H1 (cell line): ENCODE results near the gene PIAS1. TPM values are rescaled to one million over a fixed set of nuclear protein-coding genes. Genes with fewer than 3 reads are reported as not detected.

Experiments used
- CTCF ChIA-PET: fragments of 300-600 bp; sonication (Branson Sonifier 250); formaldehyde crosslinking; loops from one replicate; lab custom pipeline; 2021; ENCODE audit not compliant: partially characterized antibody; lab: Charles Lee
- POLR2A ChIA-PET: fragments of 300-600 bp; sonication (Branson Sonifier 250); formaldehyde crosslinking; loops from one replicate; lab custom pipeline; 2021; ENCODE audit warnings: inconsistent platforms; ENCODE audit not compliant: partially characterized antibody; lab: Charles Lee
- DNase-seq, 2 experiments: peaks; one replicate each; pipeline versions ENCODE4 v3.0.0 to v3.0.0-alpha.2; 2010 to 2022; ENCODE audit warnings: low spot score in 2 of 2, low read depth in 1 of 2, mixed read lengths in 1 of 2
- FAIRE-seq: peaks from 2 replicates; lab custom pipeline; 2011; peaks lifted over from hg19 to GRCh38; lab: Jason Lieb, UNC
- H2AFZ ChIP-seq: 2 replicates; pipeline ENCODE4 v1.8.1; 2012; ENCODE audit warnings: low read length, inconsistent platforms
- H2AK5ac ChIP-seq: 2 replicates; pipeline ENCODE4 v1.6.1; 2013; ENCODE audit warnings: low read depth, low read length
- H2BK120ac ChIP-seq: replicated peaks from 2 replicates; pipeline ENCODE3; 2013; ENCODE audit warnings: low read depth, low read length, inconsistent platforms
- H2BK12ac ChIP-seq: 2 replicates; pipeline ENCODE4 v1.6.1; 2013; ENCODE audit warnings: low read depth, low read length
- H2BK15ac ChIP-seq: 2 replicates; pipeline ENCODE4 v1.6.1; 2013; ENCODE audit warnings: low read length
- H2BK20ac ChIP-seq: 2 replicates; pipeline ENCODE4 v1.6.1; 2013; ENCODE audit warnings: low read length
- H2BK5ac ChIP-seq: 2 replicates; pipeline ENCODE4 v1.6.1; 2013; ENCODE audit warnings: low read depth, low read length
- H3K14ac ChIP-seq: 2 replicates; pipeline ENCODE4 v1.6.1; 2013; ENCODE audit warnings: inconsistent platforms; ENCODE audit not compliant: insufficient read length
- H3K18ac ChIP-seq: 2 replicates; pipeline ENCODE4 v1.6.1; 2013; ENCODE audit warnings: low read length; ENCODE audit errors: extremely low read depth
- H3K23ac ChIP-seq: 2 replicates; pipeline ENCODE4 v1.6.1; 2013; ENCODE audit warnings: inconsistent platforms; ENCODE audit not compliant: insufficient read length
- H3K23me2 ChIP-seq: 2 replicates; pipeline ENCODE4 v1.6.1; 2013; ENCODE audit warnings: low read depth, low read length
- H3K27ac ChIP-seq: 2 replicates; pipeline ENCODE4 v1.6.1; 2011; ENCODE audit warnings: low read depth, low read length, inconsistent platforms
- H3K27me3 ChIP-seq, 4 experiments: replicated peaks in 1 of 4; 1 replicate in 1 of 4; 2 replicates in 3 of 4; pipeline versions ENCODE4 v1.6.1 to v1.8.1; 2011 to 2013; ENCODE audit warnings: low read length in 3 of 4, mild to moderate bottlenecking in 3 of 4, inconsistent platforms in 2 of 4, mixed read lengths in 2 of 4, moderate library complexity in 1 of 4; ENCODE audit not compliant: control insufficient read depth in 3 of 4, insufficient read depth in 3 of 4; ENCODE audit errors: extremely low read depth in 1 of 4
- H3K36me3 ChIP-seq, 4 experiments: 2 replicates each; pipeline versions ENCODE4 v1.6.1 to v1.8.1; 2011 to 2013; ENCODE audit warnings: mild to moderate bottlenecking in 4 of 4, low read length in 3 of 4, moderate library complexity in 2 of 4, control low read depth in 1 of 4, inconsistent platforms in 1 of 4; ENCODE audit not compliant: insufficient read depth in 4 of 4, control insufficient read depth in 2 of 4
- H3K4ac ChIP-seq: replicated peaks from 2 replicates; pipeline ENCODE3; 2013; ENCODE audit warnings: low read length, low read depth, mixed read lengths, inconsistent platforms; ENCODE audit not compliant: insufficient read length
- H3K4me1 ChIP-seq, 4 experiments: replicated peaks in 1 of 4; 1 replicate in 1 of 4; 2 replicates in 3 of 4; pipeline versions ENCODE4 v1.6.1 to v1.8.1; 2011 to 2013; ENCODE audit warnings: low read length in 3 of 4, inconsistent platforms in 2 of 4, mixed read lengths in 1 of 4; ENCODE audit not compliant: insufficient read depth in 4 of 4, control insufficient read depth in 3 of 4
- H3K4me2 ChIP-seq, 2 experiments: 2 replicates each; pipeline versions ENCODE4 v1.6.1 to v1.8.1; 2011 to 2013; ENCODE audit warnings: low read depth in 2 of 2, low read length in 2 of 2, control low read depth in 1 of 2, inconsistent platforms in 1 of 2, mild to moderate bottlenecking in 1 of 2; ENCODE audit not compliant: insufficient read depth in 1 of 2
- H3K4me3 ChIP-seq, 4 experiments: fragments of 200-600, 300-600 bp in 1 of 4; sonication (generic), shearing (Covaris generic), sonication (Bioruptor Twin) in 1 of 4; 2 replicates each; pipeline versions ENCODE4 v1.5.1 to v1.8.1; 2011 to 2016; ENCODE audit warnings: low read length in 4 of 4, low read depth in 3 of 4, control low read depth in 2 of 4, inconsistent platforms in 2 of 4, mild to moderate bottlenecking in 2 of 4, mixed read lengths in 1 of 4, moderate library complexity in 1 of 4; ENCODE audit not compliant: insufficient read depth in 2 of 4; ENCODE audit errors: extremely low read depth in 1 of 4
- H3K56ac ChIP-seq: replicated peaks from 2 replicates; pipeline ENCODE3; 2013; ENCODE audit warnings: low read depth, mild to moderate bottlenecking, mixed read lengths, low read length, inconsistent platforms; ENCODE audit not compliant: insufficient read length
- H3K79me1 ChIP-seq: 2 replicates; pipeline ENCODE4 v1.6.1; 2013; ENCODE audit warnings: low read depth, low read length, control low read depth
- H3K79me2 ChIP-seq, 2 experiments: 2 replicates each; pipeline versions ENCODE4 v1.6.1 to v1.8.1; 2012 to 2013; ENCODE audit warnings: low read length in 2 of 2, mild to moderate bottlenecking in 2 of 2, inconsistent platforms in 1 of 2; ENCODE audit not compliant: insufficient read depth in 2 of 2, control insufficient read depth in 1 of 2
- H3K9ac ChIP-seq, 4 experiments: replicated peaks in 1 of 4; 1 replicate in 1 of 4; 2 replicates in 3 of 4; pipeline versions ENCODE4 v1.6.1 to v1.8.1; 2011 to 2013; ENCODE audit warnings: low read depth in 3 of 4, low read length in 3 of 4, control low read depth in 2 of 4, mild to moderate bottlenecking in 2 of 4, moderate library complexity in 2 of 4, inconsistent platforms in 1 of 4; ENCODE audit errors: extremely low read depth in 1 of 4
- H3K9me3 ChIP-seq, 2 experiments: 2 replicates each; pipeline versions ENCODE4 v1.6.1 to v1.8.1; 2012 to 2013; ENCODE audit warnings: mild to moderate bottlenecking in 2 of 2, moderate library complexity in 2 of 2, control low read depth in 1 of 2, inconsistent platforms in 1 of 2, low read depth in 1 of 2, low read length in 1 of 2, mixed read lengths in 1 of 2; ENCODE audit not compliant: insufficient read depth in 2 of 2
- H4K20me1 ChIP-seq, 2 experiments: replicated peaks in 1 of 2; 2 replicates each; pipeline versions ENCODE3 to v1.8.1; 2011 to 2013; ENCODE audit warnings: inconsistent platforms in 2 of 2, low read length in 2 of 2, mild to moderate bottlenecking in 1 of 2; ENCODE audit not compliant: insufficient read depth in 2 of 2, control insufficient read depth in 1 of 2
- H4K5ac ChIP-seq: 2 replicates; pipeline ENCODE4 v1.6.1; 2013; ENCODE audit warnings: low read length, low read depth, mixed read lengths, inconsistent platforms; ENCODE audit not compliant: insufficient read length
- H4K8ac ChIP-seq: 2 replicates; pipeline ENCODE4 v1.8.0; 2013; ENCODE audit warnings: mild to moderate bottlenecking, moderate library complexity, low read length, inconsistent platforms; ENCODE audit not compliant: insufficient read depth; ENCODE audit errors: extremely low read depth
- H4K91ac ChIP-seq: replicated peaks from 2 replicates; pipeline ENCODE3; 2013; ENCODE audit warnings: low read length, mixed read lengths, inconsistent platforms; ENCODE audit not compliant: insufficient read length
- BCL11A ChIP-seq, 2 experiments: IDR thresholded peaks; one replicate each; pipeline ENCODE4 v1.6.1; 2011; ENCODE audit warnings: low read depth in 2 of 2, low read length in 2 of 2, mild to moderate bottlenecking in 2 of 2
- EGR1 ChIP-seq: IDR thresholded peaks from 2 replicates; pipeline ENCODE4 v1.6.1; 2011; ENCODE audit warnings: low read depth, low read length, borderline replicate concordance
- JUN ChIP-seq: IDR thresholded peaks from 2 replicates; pipeline ENCODE4 v1.6.1; 2011; ENCODE audit warnings: low read depth, mild to moderate bottlenecking, improper control_type of control experiment, low read length
- POLR2A ChIP-seq, 2 experiments: IDR thresholded peaks; 1 replicate in 1 of 2; 2 replicates in 1 of 2; pipeline ENCODE4 v1.6.1; 2011; ENCODE audit warnings: low read depth in 2 of 2, low read length in 2 of 2, mild to moderate bottlenecking in 2 of 2; ENCODE audit errors: control extremely low read depth in 1 of 2
- POLR2AphosphoS5 ChIP-seq: IDR thresholded peaks from 2 replicates; pipeline ENCODE4 v1.6.1; 2011; ENCODE audit warnings: low read depth, low read length
- SAP30 ChIP-seq: fragments of 300-600 bp; sonication (generic); IDR thresholded peaks from 2 replicates; pipeline ENCODE4 v1.7.1; 2012; ENCODE audit warnings: low read length, moderate library complexity, mild to moderate bottlenecking, inconsistent platforms; ENCODE audit not compliant: insufficient read depth, insufficient replicate concordance
- SUZ12 ChIP-seq: fragments of 200-600 bp; sonication (generic); IDR thresholded peaks from 2 replicates; pipeline ENCODE4 v1.6.1; 2012; ENCODE audit warnings: mild to moderate bottlenecking, inconsistent platforms, low read length, moderate library complexity, mixed read lengths
- TCF12 ChIP-seq: IDR thresholded peaks from 2 replicates; pipeline ENCODE4 v1.6.1; 2011; ENCODE audit warnings: low read depth, mild to moderate bottlenecking, low read length
- TEAD4 ChIP-seq: IDR thresholded peaks from 2 replicates; pipeline ENCODE4 v1.6.1; 2012; ENCODE audit warnings: low read depth, low read length, inconsistent platforms, mixed read lengths
- WGBS, 2 experiments: shearing (Covaris generic) in 1 of 2; methylation state at CpG; one replicate each; pipeline versions ENCODE4 v1.1.6 to v1.1.7; 2013 to 2015; ENCODE audit warnings: low lambda C conversion rate in 2 of 2, mixed read lengths in 2 of 2, inconsistent platforms in 1 of 2, low coverage in 1 of 2, missing lambda C conversion rate in 1 of 2; ENCODE audit not compliant: insufficient replicate concordance in 2 of 2, insufficient coverage in 1 of 2, insufficient read length in 1 of 2; ENCODE audit errors: extremely low coverage in 1 of 2, missing lambda C conversion rate in 1 of 2; 5-methylcytosine and 5-hydroxymethylcytosine counted together
- polyA plus RNA-seq, 7 experiments: library from polyadenylated mRNA; depleted of rRNA in 3 of 7; stranded (reverse) in 5 of 7; unstranded in 2 of 7; fragments of >200 nt in 5 of 7; fragments of 200-250 nt in 2 of 7; gene quantifications; 1 replicate in 5 of 7; 2 replicates in 1 of 7; 4 replicates in 1 of 7; pipeline versions ENCODE4 v1.2.1 to v1.2.3, GENCODE V29; 2011 to 2013; ENCODE audit warnings: missing spikeins in 2 of 7, mixed read lengths in 2 of 7
- total RNA-seq: library from RNA; stranded (reverse); fragmentation: NEBNext Ultra II Directional; extraction: Animal tissue kit (Norgen Biotek cat#: 25700); gene quantifications from 2 replicates; pipeline ENCODE4 v1.2.1, GENCODE V29; 2021

PIAS1 gene
- total and polyA plus RNA-seq, 2 of the 8 experiments (the other 6 are each of a cell fraction or from before 2014, with no cell fraction given): 30.8 to 34.5 TPM

- Histone ChIP-seq H4K8ac (no peak overlapping the region), H3K79me2 (no peaks in the 10 kb centered on the region; a peak in 1 of 4 replicates), H3K4ac (no peak overlapping the region), H2BK12ac (no peak overlapping the region), H3K27ac (no peak overlapping the region), H3K4me2 (no peak overlapping the region), H4K5ac (no peak overlapping the region), H3K23me2 (peaks cover 1% of the 10 kb centered on the region; the same call in 1 of the 2 replicates), H3K18ac (no peak overlapping the region), H3K23ac (no peak overlapping the region), H3K36me3 (no peaks in the 10 kb centered on the region), H3K9ac (no peak overlapping the region), H2BK5ac (no peak overlapping the region), H3K4me1 (no peaks in the 10 kb centered on the region), H4K91ac (no peak overlapping the region), H3K4me3 (no peak overlapping the region), H2AK5ac (no peak overlapping the region), H4K20me1 (no peaks in the 10 kb centered on the region), H2AFZ (no peak overlapping the region), H3K9me3 (no peaks in the 10 kb centered on the region), H3K14ac (no peak overlapping the region), H3K56ac (no peak overlapping the region), H2BK15ac (no peak overlapping the region), H2BK120ac (no peak overlapping the region), H3K79me1 (no peaks in the 10 kb centered on the region; the same call in 1 of the 2 replicates), H3K27me3 (no peaks in the 10 kb centered on the region), H2BK20ac (no peak overlapping the region)
- TF ChIP-seq POLR2AphosphoS5 (no peak), SAP30 (no peak), JUN (no peak), EGR1 (no peak), TEAD4 (no peak), POLR2A (IDR thresholded peaks at IDR 0.05; ENCODE audit: control extremely low read depth in 1 of 2, low read depth in 2 of 2, low read length in 2 of 2) (no peak), BCL11A (IDR thresholded peaks at IDR 0.05; ENCODE audit: low read depth in 2 of 2, low read length in 2 of 2) (no peak), SUZ12 (no peak), TCF12 (no peak)
- DNase-seq (no peak), FAIRE-seq (no peak)
- POLR2A ChIA-PET: no interaction called here
- 96% methylated on average over 1 of the region's 1 CpG; no CpG with 5 or more reads in 1 of the 2 experiments for WGBS, 2 experiments
- CTCF ChIA-PET: no interaction called here
These were observed 83.0 kb downstream of the PIAS1 start for GRCh38 chr15:68137096-68137495.
